Tibial nerve (tissue), 4 donors: Measurements from ENCODE around the gene APBB1. TPM values are rescaled to one million over a fixed set of nuclear protein-coding genes. Genes with fewer than 3 reads are reported as not detected.

Experiments
- DNase-seq, 2 donors: peaks; one replicate each; pipeline ENCODE4 v3.0.0-alpha.2; 2019; ENCODE audit warnings: low spot score in 2 of 2
- H3K27ac ChIP-seq, 4 donors: fragments of 200-600 bp; sonication (generic) in 3 of 4; one replicate each; pipeline ENCODE4 v1.5.1; 2017 to 2019; ENCODE audit warnings: mild to moderate bottlenecking in 1 of 4
- H3K27me3 ChIP-seq, 2 donors: fragments of 200-600 bp; sonication (generic) in 1 of 2; one replicate each; pipeline versions ENCODE4 v1.5.1 to v1.6.0; 2017 to 2019
- H3K36me3 ChIP-seq, 3 donors: fragments of 200-600 bp; sonication (generic); one replicate each; pipeline ENCODE4 v1.5.1; 2018 to 2019
- H3K4me1 ChIP-seq, 4 donors: fragments of 200-600 bp; sonication (generic) in 3 of 4; one replicate each; pipeline ENCODE4 v1.5.1; 2017 to 2019
- H3K4me3 ChIP-seq, 4 donors: fragments of 200-600 bp; sonication (generic) in 3 of 4; one replicate each; pipeline ENCODE4 v1.5.1; 2017 to 2019; ENCODE audit warnings: mild to moderate bottlenecking in 1 of 4, moderate library complexity in 1 of 4
- H3K9me3 ChIP-seq, 4 donors: fragments of 200-600 bp; sonication (generic) in 3 of 4; one replicate each; pipeline ENCODE4 v1.5.1; 2017 to 2019
- EP300 ChIP-seq, 2 donors: sonication (generic); formaldehyde crosslinking; IDR thresholded peaks; one replicate each; pipeline ENCODE4 v1.6.1; 2017; ENCODE audit warnings: antibody characterized with exemption in 2 of 2, mild to moderate bottlenecking in 1 of 2
- POLR2A ChIP-seq, 2 donors: fragments of 450-650 bp; IDR thresholded peaks; one replicate each; pipeline ENCODE4 v1.6.1; 2017; ENCODE audit warnings: antibody characterized with exemption in 2 of 2, mild to moderate bottlenecking in 2 of 2, moderate library complexity in 2 of 2
- WGBS, 2 donors: methylation state at CpG; one replicate each; pipeline ENCODE4 v1.1.5; 2018; 5-methylcytosine and 5-hydroxymethylcytosine counted together
- total RNA-seq, 4 donors: library from RNA; depleted of rRNA; stranded (reverse); fragments of >200 nt; gene quantifications; one replicate each; pipeline ENCODE4 v1.1.0, GENCODE V29; 2016
- TF ChIP-seq, protein P1 (sequence below), 5 experiments: fragments of 200-600 bp in 3 of 5; fragments of 450-650 bp in 2 of 5; sonication (generic) in 3 of 5; IDR thresholded peaks; one replicate each; pipeline ENCODE4 v1.5.1; 2016 to 2019; ENCODE audit warnings: antibody characterized with exemption in 5 of 5, mild to moderate bottlenecking in 3 of 5, moderate library complexity in 2 of 5

APBB1 gene
- total RNA-seq, 4 donors from 2014 or later = 56.1 to 67.6 (median 62.8) TPM

DNA sequence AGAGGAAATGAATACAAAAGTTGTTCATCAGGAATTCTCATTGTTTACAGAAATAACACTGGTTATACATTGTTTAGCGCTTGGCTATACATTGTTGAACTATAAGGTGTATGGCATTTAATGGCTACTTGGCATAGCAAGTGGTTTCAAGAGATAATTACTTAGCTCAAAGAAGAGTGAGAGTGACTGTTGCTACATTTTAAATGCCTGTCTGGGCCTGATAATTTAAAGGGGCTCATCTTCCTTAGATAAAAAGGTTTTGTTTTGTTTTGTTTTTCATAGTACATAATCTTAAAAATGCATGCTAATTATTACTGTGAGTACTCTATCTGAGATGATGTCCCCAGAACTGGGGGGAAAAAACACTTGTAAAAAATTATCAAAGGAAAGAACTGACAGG, 30.1 kb downstream of the APBB1 start:
- TF ChIP-seq, protein P1, sequence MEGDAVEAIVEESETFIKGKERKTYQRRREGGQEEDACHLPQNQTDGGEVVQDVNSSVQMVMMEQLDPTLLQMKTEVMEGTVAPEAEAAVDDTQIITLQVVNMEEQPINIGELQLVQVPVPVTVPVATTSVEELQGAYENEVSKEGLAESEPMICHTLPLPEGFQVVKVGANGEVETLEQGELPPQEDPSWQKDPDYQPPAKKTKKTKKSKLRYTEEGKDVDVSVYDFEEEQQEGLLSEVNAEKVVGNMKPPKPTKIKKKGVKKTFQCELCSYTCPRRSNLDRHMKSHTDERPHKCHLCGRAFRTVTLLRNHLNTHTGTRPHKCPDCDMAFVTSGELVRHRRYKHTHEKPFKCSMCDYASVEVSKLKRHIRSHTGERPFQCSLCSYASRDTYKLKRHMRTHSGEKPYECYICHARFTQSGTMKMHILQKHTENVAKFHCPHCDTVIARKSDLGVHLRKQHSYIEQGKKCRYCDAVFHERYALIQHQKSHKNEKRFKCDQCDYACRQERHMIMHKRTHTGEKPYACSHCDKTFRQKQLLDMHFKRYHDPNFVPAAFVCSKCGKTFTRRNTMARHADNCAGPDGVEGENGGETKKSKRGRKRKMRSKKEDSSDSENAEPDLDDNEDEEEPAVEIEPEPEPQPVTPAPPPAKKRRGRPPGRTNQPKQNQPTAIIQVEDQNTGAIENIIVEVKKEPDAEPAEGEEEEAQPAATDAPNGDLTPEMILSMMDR (IDR thresholded peaks at IDR 0.05) = no peak
- TF ChIP-seq POLR2A (IDR thresholded peaks at IDR 0.05) (no peak), EP300 (IDR thresholded peaks at IDR 0.05) (no peak)
- WGBS, 2 donors = 84 to 91% methylated on average over 1 of the region's 1 CpG
- peaks cover 0 to 18% (median 0%) of the 10 kb centered on the region in 3 donors for H3K36me3 ChIP-seq
- no peak overlapping the region for H3K4me3 ChIP-seq
- H3K4me1 ChIP-seq = peaks cover 0 to 46% (median 20%) of the 10 kb centered on the region in 4 donors
- peak overlapping the region in 3 of 4 donors; percentile 89 to 92 (median 91) for H3K27ac ChIP-seq
- no peaks in the 10 kb centered on the region for H3K9me3 ChIP-seq
- H3K27me3 ChIP-seq = no peaks in the 10 kb centered on the region
- DNase-seq = no peak

DNA sequence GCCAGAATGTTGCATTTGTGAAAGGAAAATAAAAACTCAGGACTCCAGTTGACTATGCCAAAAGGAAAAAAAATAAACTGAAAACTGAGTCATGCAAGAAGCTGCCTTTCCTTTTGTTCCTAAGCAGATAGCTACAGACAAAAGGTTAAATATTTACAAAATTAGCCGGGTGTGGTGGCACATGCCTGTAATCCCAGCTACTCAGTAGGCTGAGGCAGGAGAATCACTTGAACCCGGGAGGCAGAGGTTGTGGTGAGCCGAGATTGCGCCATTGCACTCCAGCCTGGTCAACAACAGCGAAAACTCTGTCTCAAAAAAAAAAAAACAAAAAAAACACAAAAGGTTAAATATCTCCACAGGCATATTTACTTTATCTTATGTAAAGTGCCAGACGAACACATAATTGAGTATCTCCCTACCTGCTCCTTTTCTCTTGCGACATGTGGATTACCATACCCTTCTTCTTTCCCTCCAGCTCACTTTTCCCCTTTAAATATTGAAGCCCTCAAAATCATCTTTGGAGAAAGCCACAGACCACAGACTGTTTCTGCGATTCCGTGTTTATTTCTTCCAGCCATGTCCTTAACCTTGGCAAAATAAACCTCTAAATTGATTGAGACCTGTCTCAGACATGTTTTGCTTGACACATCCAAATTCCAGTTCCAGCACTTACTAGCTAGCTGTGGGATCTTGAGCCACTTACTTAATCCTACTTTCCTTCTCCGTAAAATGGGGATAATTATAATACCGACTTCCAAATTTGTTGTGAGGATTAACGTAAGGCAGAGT, 30.9 kb downstream of the APBB1 start:
- H3K27me3 ChIP-seq = no peaks in the 10 kb centered on the region
- TF ChIP-seq, protein P1 (IDR thresholded peaks at IDR 0.05) = no peak
- TF ChIP-seq EP300 (IDR thresholded peaks at IDR 0.05) = no peak
- no peak for TF ChIP-seq POLR2A (IDR thresholded peaks at IDR 0.05)
- no peaks in the 10 kb centered on the region for H3K9me3 ChIP-seq
- peaks cover 0 to 11% (median 0%) of the 10 kb centered on the region in 3 donors for H3K36me3 ChIP-seq
- DNase-seq = no peak
- 62 to 64% methylated on average over 12 of the region's 12 CpGs for WGBS, 2 donors
- peaks cover 0 to 46% (median 20%) of the 10 kb centered on the region in 4 donors for H3K4me1 ChIP-seq
- H3K27ac ChIP-seq = peak overlapping the region in 3 of 4 donors; percentile 64 to 92 (median 91)
- H3K4me3 ChIP-seq = no peak overlapping the region

- DNase-seq = no peak
- no peaks in the 10 kb centered on the region for H3K36me3 ChIP-seq
- 92 to 95% methylated on average over 7 of the region's 7 CpGs for whole genome bisulfite sequencing, 2 donors
- H3K27ac ChIP-seq = no peak overlapping the region
- no peaks in the 10 kb centered on the region for H3K9me3 ChIP-seq
- no peaks in the 10 kb centered on the region for H3K27me3 ChIP-seq
- H3K4me1 ChIP-seq = peaks cover 0 to 26% (median 10%) of the 10 kb centered on the region in 4 donors
- no peak for TF ChIP-seq POLR2A (IDR thresholded peaks at IDR 0.05)
- TF ChIP-seq EP300 (IDR thresholded peaks at IDR 0.05) = no peak
- TF ChIP-seq, protein P1 (IDR thresholded peaks at IDR 0.05) = no peak
- no peak overlapping the region for H3K4me3 ChIP-seq
Observed at GRCh38 chr11:6385046-6385777, 33.7 kb downstream of the APBB1 start.

- H3K27me3 ChIP-seq = no peaks in the 10 kb centered on the region
- H3K4me3 ChIP-seq = no peak overlapping the region
- H3K27ac ChIP-seq = no peak overlapping the region
- TF ChIP-seq EP300 (IDR thresholded peaks at IDR 0.05) (no peak), POLR2A (IDR thresholded peaks at IDR 0.05) (no peak)
- TF ChIP-seq, protein P1 (IDR thresholded peaks at IDR 0.05) = no peak
- WGBS, 2 donors = 76 to 82% methylated on average over 5 of the region's 5 CpGs
- H3K4me1 ChIP-seq = peaks cover 0 to 4% (median 0%) of the 10 kb centered on the region in 4 donors
- H3K9me3 ChIP-seq = no peaks in the 10 kb centered on the region
- no peak for DNase-seq
- no peaks in the 10 kb centered on the region for H3K36me3 ChIP-seq
Observed at GRCh38 chr11:6378640-6378989, 40.3 kb downstream of the APBB1 start.
